Panc1 (cell line): Measurements from ENCODE around the gene DOCK1. TPM values are rescaled to one million over a fixed set of nuclear protein-coding genes. Genes with fewer than 3 reads are reported as not detected.
A peak's percentile ranks its signal among the peaks of the same experiment; 100 is the strongest.

Source experiments
- ATAC-seq: fragments of 200-7000 bp; cut with Tn5 transposase; 2 replicates; pipeline ENCODE4 v1.9.1; 2020; ENCODE audit warnings: mild to moderate bottlenecking, moderate library complexity
- BruUV-seq: library from RNA; stranded (reverse); fragments of 400-500 nt; replicated peaks from 2 replicates; lab custom pipeline; 2021; lab: Mats Ljungman, UMichigan
- CTCF ChIA-PET: fragments of 300-600 bp; sonication (Branson Sonifier 250); formaldehyde crosslinking; loops from one replicate; lab custom pipeline; 2022; ENCODE audit warnings: antibody characterized with exemption; lab: Charles Lee
- POLR2A ChIA-PET: fragments of 300-600 bp; sonication (Branson Sonifier 250); formaldehyde crosslinking; loops from one replicate; lab custom pipeline; 2022; ENCODE audit warnings: antibody characterized with exemption; lab: Charles Lee
- DNase-seq: peaks from one replicate; pipeline ENCODE4 v3.0.0-alpha.2; 2010; ENCODE audit warnings: low read depth, low spot score
- H3K27ac ChIP-seq: 2 replicates; pipeline ENCODE4 v1.5.1; 2011; ENCODE audit warnings: mild to moderate bottlenecking, low read length, inconsistent platforms
- H3K27me3 ChIP-seq: fragments of 200-500 bp; sonication (Bioruptor generic); 2 replicates; pipeline ENCODE4 v1.6.0; 2014; ENCODE audit warnings: low read length, inconsistent platforms; ENCODE audit not compliant: control insufficient read depth, insufficient read depth
- H3K36me3 ChIP-seq: fragments of 200-500 bp; sonication (Bioruptor generic); 2 replicates; pipeline ENCODE4 v1.5.1; 2014; ENCODE audit warnings: inconsistent platforms, mild to moderate bottlenecking, low read length, moderate library complexity; ENCODE audit not compliant: control insufficient read depth, insufficient read depth
- H3K4me1 ChIP-seq: 2 replicates; pipeline ENCODE4 v1.5.1; 2011; ENCODE audit warnings: inconsistent platforms, mild to moderate bottlenecking, low read length, moderate library complexity; ENCODE audit not compliant: control insufficient read depth, insufficient read depth
- H3K4me3 ChIP-seq, 2 experiments: 2 replicates each; pipeline ENCODE4 v1.5.1; 2011 to 2012; ENCODE audit warnings: low read depth in 2 of 2, low read length in 2 of 2, mild to moderate bottlenecking in 2 of 2, inconsistent platforms in 1 of 2, moderate library complexity in 1 of 2
- H3K9me3 ChIP-seq: fragments of 200-500 bp; sonication (Bioruptor generic); 2 replicates; pipeline ENCODE4 v1.5.1; 2014; ENCODE audit warnings: low read depth, mild to moderate bottlenecking, inconsistent platforms, low read length, moderate library complexity; ENCODE audit not compliant: control insufficient read depth, insufficient read depth
- CTCF ChIP-seq: fragments of 450-650 bp; IDR thresholded peaks from 2 replicates; pipeline ENCODE4 v1.5.1; 2017; ENCODE audit warnings: mild to moderate bottlenecking
- POLR2AphosphoS5 ChIP-seq: IDR thresholded peaks from 2 replicates; pipeline ENCODE4 v1.6.1; 2012; ENCODE audit warnings: mild to moderate bottlenecking, low read depth, low read length, moderate library complexity
- REST ChIP-seq, 2 experiments: IDR thresholded peaks; 2 replicates each; pipeline ENCODE4 v1.6.1; 2011 to 2012; ENCODE audit warnings: low read depth in 2 of 2, control low read depth in 1 of 2, low read length in 1 of 2, mild to moderate bottlenecking in 1 of 2, moderate library complexity in 1 of 2; ENCODE audit not compliant: insufficient read depth in 1 of 2
- SIN3A ChIP-seq: IDR thresholded peaks from 2 replicates; pipeline ENCODE4 v1.6.1; 2012; ENCODE audit warnings: low read depth, mild to moderate bottlenecking, low read length, moderate library complexity, borderline replicate concordance; ENCODE audit not compliant: insufficient read depth
- TCF7L2 ChIP-seq: IDR thresholded peaks from 2 replicates; pipeline ENCODE4 v1.6.1; 2011; ENCODE audit warnings: mild to moderate bottlenecking, low read depth, low read length, inconsistent platforms
- in situ Hi-C: cut with HindIII; loops from 2 replicates; pipeline ENCODE4 v1.10.0; 2016; ENCODE audit warnings: low sequenced_read_pairs, low pct_unique_long_range_greater_than_20kb
- intact Hi-C: fragments of 100-400 bp; cut with micrococcal nuclease; formaldehyde crosslinking; loops from one replicate; pipeline ENCODE4 v1.10.0; 2022; ENCODE audit not compliant: unreplicated experiment
- total RNA-seq: library from RNA; stranded (reverse); gene quantifications from one replicate; pipeline ENCODE4 v1.2.1, GENCODE V29; 2021; ENCODE audit not compliant: unreplicated experiment

Gene DOCK1
- total RNA-seq, 1 experiment from 2014 or later, result 67.6 TPM

GRCh38 chr10:127012071-127012768 is 107.0 kb downstream of the DOCK1 start:
- H3K4me3 ChIP-seq, result no peak overlapping the region
- peak overlapping the region; percentile 67 for H3K27ac ChIP-seq
- ChIA-PET CTCF (no interaction called here), POLR2A (no interaction called here)
- peaks cover 21% of the 10 kb centered on the region for H3K4me1 ChIP-seq
- intact Hi-C loops, result no loop called here
- no peaks in the 10 kb centered on the region for H3K9me3 ChIP-seq
- no peaks in the 10 kb centered on the region for H3K27me3 ChIP-seq
- ATAC-seq, result no peak
- DNase-seq, result no peak
- TF ChIP-seq CTCF (no peak), REST (IDR thresholded peaks at IDR 0.05; ENCODE audit: insufficient read depth in 1 of 2, low read depth in 2 of 2, low read length in 1 of 2) (no peak), POLR2AphosphoS5 (no peak), TCF7L2 (no peak), SIN3A (no peak)
- in situ Hi-C loops, result no loop called here
- no TSS peak for BruUV-seq
- no peaks in the 10 kb centered on the region for H3K36me3 ChIP-seq

- ChIA-PET POLR2A (no interaction called here), CTCF (no interaction called here)
- Histone ChIP-seq H3K9me3 (no peaks in the 10 kb centered on the region), H3K27ac (peak overlapping the region; percentile 67), H3K36me3 (no peaks in the 10 kb centered on the region), H3K4me1 (peaks cover 21% of the 10 kb centered on the region), H3K4me3 (no peak overlapping the region), H3K27me3 (no peaks in the 10 kb centered on the region)
- no TSS peak for BruUV-seq
- peak; percentile 28; the same call in 1 of the 2 replicates for TF ChIP-seq POLR2AphosphoS5
- no peak for TF ChIP-seq CTCF
- no peak for TF ChIP-seq TCF7L2
- no peak for TF ChIP-seq SIN3A
- ATAC-seq (peak; percentile 84), DNase-seq (peak; percentile 42)
- in situ Hi-C loops, result no loop called here
- intact Hi-C loops, result no loop called here
These were observed 107.5 kb downstream of the DOCK1 start for GRCh38 chr10:127012769-127013152.
